ENCODE measurements around the gene GPHB5. TPM values are rescaled to one million over a fixed set of nuclear protein-coding genes. Genes with fewer than 3 reads are reported as not detected.

The GPHB5 gene
- total RNA-seq, result not detected

- H3K4me3 Mint-ChIP-seq, result no peak within 1 kb of the TSS
- no peak for ATAC-seq (replicated peaks)
- H3K36me3 Mint-ChIP-seq (ENCODE audit: low read depth), result no peaks in the 10 kb centered on the region
- H3K27ac Mint-ChIP-seq, result no peak within 1 kb of the TSS
- no peaks in the 10 kb centered on the region for H3K4me1 Mint-ChIP-seq
- H3K27me3 Mint-ChIP-seq, result peaks cover 16% of the 10 kb centered on the region
- no peaks in the 10 kb centered on the region for H3K9me3 Mint-ChIP-seq
These were observed at the start of gene GPHB5 for GRCh38 chr14:63318835-63319234. Gene GPHB5, minus strand, starts transcription at chr14:63318935. Its CDS starts 1,086 bp downstream, at chr14:63317849.

GRCh38 chr14:63367742-63368364, 49.1 kb upstream of the GPHB5 start:
- no peak overlapping the region for H3K4me3 Mint-ChIP-seq

GRCh38 chr14:63362389-63362819, 43.7 kb upstream of the GPHB5 start:
- H3K27me3 Mint-ChIP-seq, result no peaks in the 10 kb centered on the region
- no peak for ATAC-seq (replicated peaks)
- H3K4me3 Mint-ChIP-seq, result no peak overlapping the region
- H3K36me3 Mint-ChIP-seq (ENCODE audit: low read depth), result no peaks in the 10 kb centered on the region
- no peak overlapping the region for H3K27ac Mint-ChIP-seq
- peaks cover 4% of the 10 kb centered on the region for H3K4me1 Mint-ChIP-seq
- no peaks in the 10 kb centered on the region for H3K9me3 Mint-ChIP-seq

More at GRCh38 chr14:63367742-63368364, 49.1 kb upstream of the GPHB5 start:
- H3K27me3 Mint-ChIP-seq, result no peaks in the 10 kb centered on the region
- no peak for ATAC-seq (replicated peaks)
- H3K9me3 Mint-ChIP-seq, result no peaks in the 10 kb centered on the region
- no peaks in the 10 kb centered on the region for H3K4me1 Mint-ChIP-seq
- H3K36me3 Mint-ChIP-seq (ENCODE audit: low read depth), result peaks cover 13% of the 10 kb centered on the region
- no peak overlapping the region for H3K27ac Mint-ChIP-seq

- peaks cover under 1% of the 10 kb centered on the region for H3K27me3 Mint-ChIP-seq
- ATAC-seq (replicated peaks), result no peak
- no peaks in the 10 kb centered on the region for H3K9me3 Mint-ChIP-seq
- no peak overlapping the region for H3K4me3 Mint-ChIP-seq
- H3K4me1 Mint-ChIP-seq, result peaks cover 4% of the 10 kb centered on the region
- no peaks in the 10 kb centered on the region for H3K36me3 Mint-ChIP-seq (ENCODE audit: low read depth)
- H3K27ac Mint-ChIP-seq, result no peak overlapping the region
These were observed 43.1 kb upstream of the GPHB5 start for GRCh38 chr14:63361790-63362189.

- Mint-ChIP-seq H3K27me3 (peaks cover 6% of the 10 kb centered on the region), H3K27ac (no peak overlapping the region), H3K9me3 (no peaks in the 10 kb centered on the region), H3K36me3 (ENCODE audit: low read depth) (no peaks in the 10 kb centered on the region), H3K4me3 (no peak overlapping the region), H3K4me1 (peaks cover 4% of the 10 kb centered on the region)
- no peak for ATAC-seq (replicated peaks)
These were observed 39.1 kb upstream of the GPHB5 start for GRCh38 chr14:63357841-63358240.

GRCh38 chr14:63345826-63346225, 27.1 kb upstream of the GPHB5 start:
- ATAC-seq (replicated peaks), result no peak
- no peaks in the 10 kb centered on the region for H3K9me3 Mint-ChIP-seq
- H3K4me3 Mint-ChIP-seq, result no peak overlapping the region
- no peaks in the 10 kb centered on the region for H3K4me1 Mint-ChIP-seq
- H3K27me3 Mint-ChIP-seq, result peaks cover 27% of the 10 kb centered on the region
- H3K36me3 Mint-ChIP-seq (ENCODE audit: low read depth), result no peaks in the 10 kb centered on the region
- H3K27ac Mint-ChIP-seq, result no peak overlapping the region

- no peak for ATAC-seq (replicated peaks)
- Mint-ChIP-seq H3K4me3 (no peak overlapping the region), H3K27ac (no peak overlapping the region)
These were observed 25.6 kb upstream of the GPHB5 start for GRCh38 chr14:63344336-63344735.

GRCh38 chr14:63343878-63344277, 25.1 kb upstream of the GPHB5 start:
- Mint-ChIP-seq H3K27ac (no peak overlapping the region), H3K4me1 (no peaks in the 10 kb centered on the region)

More at GRCh38 chr14:63344336-63344735, 25.6 kb upstream of the GPHB5 start:
- Mint-ChIP-seq H3K9me3 (no peaks in the 10 kb centered on the region), H3K36me3 (ENCODE audit: low read depth) (no peaks in the 10 kb centered on the region), H3K4me1 (no peaks in the 10 kb centered on the region), H3K27me3 (peaks cover 32% of the 10 kb centered on the region)

GRCh38 chr14:63342371-63342770, 23.6 kb upstream of the GPHB5 start:
- Mint-ChIP-seq H3K4me1 (no peaks in the 10 kb centered on the region), H3K4me3 (no peak overlapping the region), H3K27ac (no peak overlapping the region), H3K36me3 (ENCODE audit: low read depth) (no peaks in the 10 kb centered on the region), H3K9me3 (no peaks in the 10 kb centered on the region), H3K27me3 (peaks cover 33% of the 10 kb centered on the region)
- no peak for ATAC-seq (replicated peaks)

More at GRCh38 chr14:63343878-63344277, 25.1 kb upstream of the GPHB5 start:
- peaks cover 32% of the 10 kb centered on the region for H3K27me3 Mint-ChIP-seq
- H3K9me3 Mint-ChIP-seq, result no peaks in the 10 kb centered on the region
- ATAC-seq (replicated peaks), result no peak
- H3K4me3 Mint-ChIP-seq, result no peak overlapping the region
- H3K36me3 Mint-ChIP-seq (ENCODE audit: low read depth), result no peaks in the 10 kb centered on the region

- no peak for ATAC-seq (replicated peaks)
- Mint-ChIP-seq H3K27me3 (peaks cover 21% of the 10 kb centered on the region), H3K4me1 (no peaks in the 10 kb centered on the region)
These were observed 10.3 kb upstream of the GPHB5 start for GRCh38 chr14:63328787-63329737.

GRCh38 chr14:63326840-63327239, 8.1 kb upstream of the GPHB5 start:
- Mint-ChIP-seq H3K9me3 (no peaks in the 10 kb centered on the region), H3K27ac (no peak overlapping the region), H3K4me3 (no peak overlapping the region), H3K4me1 (no peaks in the 10 kb centered on the region), H3K27me3 (peaks cover 14% of the 10 kb centered on the region), H3K36me3 (ENCODE audit: low read depth) (no peaks in the 10 kb centered on the region)
- ATAC-seq (replicated peaks), result no peak

More at GRCh38 chr14:63328787-63329737, 10.3 kb upstream of the GPHB5 start:
- Mint-ChIP-seq H3K27ac (no peak overlapping the region), H3K36me3 (ENCODE audit: low read depth) (no peaks in the 10 kb centered on the region), H3K4me3 (no peak overlapping the region), H3K9me3 (no peaks in the 10 kb centered on the region)

- H3K27me3 Mint-ChIP-seq, result no peaks in the 10 kb centered on the region
- H3K36me3 Mint-ChIP-seq (ENCODE audit: low read depth), result no peaks in the 10 kb centered on the region
- no peaks in the 10 kb centered on the region for H3K9me3 Mint-ChIP-seq
- H3K27ac Mint-ChIP-seq, result no peak overlapping the region
- no peak overlapping the region for H3K4me3 Mint-ChIP-seq
- no peak for ATAC-seq (replicated peaks)
- H3K4me1 Mint-ChIP-seq, result no peaks in the 10 kb centered on the region
These were observed 4.3 kb upstream of the GPHB5 start for GRCh38 chr14:63322897-63323573.

- no peaks in the 10 kb centered on the region for H3K4me1 Mint-ChIP-seq
- no peak overlapping the region for H3K27ac Mint-ChIP-seq
- ATAC-seq (replicated peaks), result no peak
- H3K27me3 Mint-ChIP-seq, result no peaks in the 10 kb centered on the region
- H3K36me3 Mint-ChIP-seq (ENCODE audit: low read depth), result no peaks in the 10 kb centered on the region
- no peak overlapping the region for H3K4me3 Mint-ChIP-seq
- no peaks in the 10 kb centered on the region for H3K9me3 Mint-ChIP-seq
These were observed 3.7 kb upstream of the GPHB5 start for GRCh38 chr14:63322472-63322871.

GRCh38 chr14:63308723-63309317, 9.9 kb downstream of the GPHB5 start:
- Mint-ChIP-seq H3K27me3 (peaks cover 29% of the 10 kb centered on the region), H3K27ac (no peak overlapping the region), H3K4me3 (no peak overlapping the region), H3K36me3 (ENCODE audit: low read depth) (no peaks in the 10 kb centered on the region), H3K9me3 (no peaks in the 10 kb centered on the region), H3K4me1 (no peaks in the 10 kb centered on the region)
- ATAC-seq (replicated peaks), result no peak

All from activated T-helper 17 cell treated with anti-CD3 and anti-CD28 coated beads, Interleukin-2, amount 50 U/mL, for 72 hours (primary cell).